Posterior vena cava (tissue), 2 donors: ENCODE measurements around the gene RASGRP2. TPM values are rescaled to one million over a fixed set of nuclear protein-coding genes. Genes with fewer than 3 reads are reported as not detected.
A peak's percentile ranks its signal among the peaks of the same experiment; 100 is the strongest.

Experiments used
- DNase-seq: peaks from one replicate; pipeline ENCODE4 v3.0.0-alpha.2; 2020; ENCODE audit warnings: low spot score
- intact Hi-C, 2 donors: fragments of 100-400 bp; cut with DNase I; formaldehyde crosslinking; loops; one replicate each; pipeline versions ENCODE4 v1.14.1 to v1.14.2; 2022 to 2023
- total RNA-seq, 2 donors: library from RNA; stranded (reverse); fragmentation: NEBNext Ultra II Directional; extraction: Animal tissue kit (Norgen Biotek cat#: 25700); gene quantifications; one replicate each; pipeline ENCODE4 v1.2.1, GENCODE V29; 2021
- donor health status: DM: yes; HTN: yes; CAD: no.
- donor health status: DM: yes; HTN: yes; CAD: no.

RASGRP2 gene
- total RNA-seq, 2 donors from 2014 or later, result 41.3 to 49.6 TPM

GRCh38 chr11:64759722-64760719 is 16.1 kb upstream of the RASGRP2 start, which contains the start of gene PYGM:
PYGM (minus strand) TSS chr11:64759974; CDS start chr11:64759898, 76 bp downstream.
- peak; percentile 94 for DNase-seq
- intact Hi-C loops, result loop anchor here in 1 of 2 donors (5.0 kb wide), 1 partner anchor 1987 kb away; no protein-coding TSS in a partner anchor

- DNase-seq, result peak; percentile 81
- intact Hi-C loops, result no loop called here
Measured at GRCh38 chr11:64759131-64759721, 15.3 kb upstream of the RASGRP2 start.

GRCh38 chr11:64758330-64759079 is 14.6 kb upstream of the RASGRP2 start:
- peak; percentile 66 for DNase-seq
- intact Hi-C loops, result no loop called here

- intact Hi-C loops, result no loop called here
- peak; percentile 59 for DNase-seq
Measured at GRCh38 chr11:64757549-64758329, 13.8 kb upstream of the RASGRP2 start.

GRCh38 chr11:64755681-64756361 is 11.9 kb upstream of the RASGRP2 start:
- peak; percentile 77 for DNase-seq
- intact Hi-C loops, result no loop called here

- DNase-seq, result peak; percentile 79
- intact Hi-C loops, result no loop called here
Measured at GRCh38 chr11:64754919-64755662, 11.1 kb upstream of the RASGRP2 start.

- peak; percentile 50 for DNase-seq
- intact Hi-C loops, result no loop called here
Measured at GRCh38 chr11:64754124-64754918, 10.4 kb upstream of the RASGRP2 start.

GRCh38 chr11:64753380-64754123 is 9.6 kb upstream of the RASGRP2 start:
- intact Hi-C loops, result no loop called here
- peak; percentile 79 for DNase-seq

- intact Hi-C loops, result no loop called here
Measured at GRCh38 chr11:64753019-64753379, 9.1 kb upstream of the RASGRP2 start.

GRCh38 chr11:64752175-64752970 is 8.4 kb upstream of the RASGRP2 start:
- DNase-seq, result peak; percentile 53
- intact Hi-C loops, result no loop called here

More at GRCh38 chr11:64753019-64753379, 9.1 kb upstream of the RASGRP2 start:
- DNase-seq, result peak; percentile 72

- peak; percentile 19 for DNase-seq
- intact Hi-C loops, result no loop called here
Measured at GRCh38 chr11:64751580-64751979, 7.6 kb upstream of the RASGRP2 start.

- DNase-seq, result peak; percentile 46
Measured at GRCh38 chr11:64751136-64751535, 7.2 kb upstream of the RASGRP2 start.

GRCh38 chr11:64750361-64751054 is 6.6 kb upstream of the RASGRP2 start:
- peak; percentile 73 for DNase-seq
- intact Hi-C loops, result no loop called here

More at GRCh38 chr11:64751136-64751535, 7.2 kb upstream of the RASGRP2 start:
- intact Hi-C loops, result no loop called here

GRCh38 chr11:64747961-64748665 is 4.2 kb upstream of the RASGRP2 start:
- no peak for DNase-seq
- intact Hi-C loops, result no loop called here
